Stromal cell of bone marrow (primary cell): Measurements from ENCODE around the gene CLDND2.
"Not testable (repeated sequence)": the region's sequence is repeated elsewhere in the genome, so short reads cannot be mapped to it uniquely, and the experiment has no call there.

Experiments
- DNase-seq: peaks from one replicate; pipeline ENCODE4 v3.0.0-alpha.2; 2012; ENCODE audit warnings: low read depth

Gene CLDND2

GRCh38 chr19:51368366-51369282 is at the start of gene CLDND2:
Gene CLDND2 (minus strand): TSS chr19:51369003. CDS start chr19:51368577, 426 bp downstream.
- DNase-seq, result no peak

GRCh38 chr19:51417810-51418157 is 49.0 kb upstream of the CLDND2 start:
- DNase-seq, result no peak

- DNase-seq, result no peak
These were observed 48.5 kb upstream of the CLDND2 start, which contains the start of gene SIGLEC10 for GRCh38 chr19:51417107-51417809. Gene SIGLEC10 (minus strand): TSS chr19:51417642. CDS start chr19:51417581, 61 bp downstream.

- not testable (repeated sequence) for DNase-seq
These were observed 47.6 kb upstream of the CLDND2 start for GRCh38 chr19:51416422-51416821.

GRCh38 chr19:51415187-51415586 is 46.4 kb upstream of the CLDND2 start:
- DNase-seq, result no peak

- DNase-seq, result no peak
These were observed 42.3 kb upstream of the CLDND2 start for GRCh38 chr19:51410950-51411748.

GRCh38 chr19:51407511-51408131 is 38.8 kb upstream of the CLDND2 start:
- no peak for DNase-seq

- no peak for DNase-seq
These were observed 33.3 kb upstream of the CLDND2 start for GRCh38 chr19:51402117-51402516.

GRCh38 chr19:51399936-51400335 is 31.1 kb upstream of the CLDND2 start:
- not testable (repeated sequence) for DNase-seq

- no peak for DNase-seq
These were observed 30.4 kb upstream of the CLDND2 start for GRCh38 chr19:51399231-51399630.

GRCh38 chr19:51398096-51398704 is 29.4 kb upstream of the CLDND2 start:
- peak; percentile 24 for DNase-seq

GRCh38 chr19:51397453-51397852 is 28.6 kb upstream of the CLDND2 start:
- DNase-seq, result not testable (repeated sequence)

GRCh38 chr19:51396175-51396574 is 27.4 kb upstream of the CLDND2 start:
- DNase-seq, result no peak

- DNase-seq, result peak; percentile 99
These were observed 25.4 kb upstream of the CLDND2 start for GRCh38 chr19:51394050-51394836.

- DNase-seq, result no peak
These were observed 23.9 kb upstream of the CLDND2 start for GRCh38 chr19:51392701-51393100.

GRCh38 chr19:51391073-51391611 is 22.3 kb upstream of the CLDND2 start:
- DNase-seq, result no peak

GRCh38 chr19:51389143-51389542 is 20.3 kb upstream of the CLDND2 start:
- DNase-seq, result no peak

GRCh38 chr19:51387924-51388389 is 19.2 kb upstream of the CLDND2 start, which contains the start of gene LIM2:
Gene LIM2 (minus strand): TSS chr19:51387974. CDS start chr19:51387443, 531 bp downstream.
- DNase-seq, result no peak

- DNase-seq, result no peak
These were observed 18.2 kb upstream of the CLDND2 start for GRCh38 chr19:51386882-51387520.
